HEK293 (cell line): ENCODE results near the gene MPHOSPH9.

Source experiments
- GLIS1 ChIP-seq: fragments of 450-650 bp; formaldehyde crosslinking; IDR thresholded peaks from 2 replicates; pipeline ENCODE4 v1.5.1; 2016; ENCODE audit warnings: missing biosample characterization, missing genetic modification characterization
- GLIS2 ChIP-seq: fragments of 450-650 bp; formaldehyde crosslinking; IDR thresholded peaks from 2 replicates; pipeline ENCODE4 v1.5.1; 2016; ENCODE audit warnings: missing biosample characterization, missing genetic modification characterization
- TRIM28 ChIP-seq: IDR thresholded peaks from 2 replicates; pipeline ENCODE4 v1.6.1; 2011; ENCODE audit warnings: low read length, control low read depth, borderline replicate concordance
- YY2 ChIP-seq: fragments of 450-650 bp; formaldehyde crosslinking; IDR thresholded peaks from 2 replicates; pipeline ENCODE4 v1.5.1; 2016; ENCODE audit warnings: missing biosample characterization, missing genetic modification characterization
- ZBTB21 ChIP-seq: fragments of 450-650 bp; formaldehyde crosslinking; IDR thresholded peaks from 2 replicates; pipeline ENCODE4 v1.5.1; 2017; ENCODE audit warnings: missing biosample characterization, missing genetic modification characterization
- ZIC2 ChIP-seq: fragments of 450-650 bp; formaldehyde crosslinking; IDR thresholded peaks from 2 replicates; pipeline ENCODE4 v1.5.1; 2016; ENCODE audit warnings: missing biosample characterization, missing genetic modification characterization
- ZNF140 ChIP-seq: fragments of 450-650 bp; formaldehyde crosslinking; IDR thresholded peaks from 2 replicates; pipeline ENCODE4 v1.5.1; 2016; ENCODE audit warnings: missing biosample characterization, missing genetic modification characterization
- ZNF157 ChIP-seq: fragments of 450-650 bp; formaldehyde crosslinking; IDR thresholded peaks from 2 replicates; pipeline ENCODE4 v1.5.1; 2016; ENCODE audit warnings: missing biosample characterization, missing genetic modification characterization
- ZNF169 ChIP-seq: fragments of 450-650 bp; formaldehyde crosslinking; IDR thresholded peaks from 2 replicates; pipeline ENCODE4 v1.5.1; 2016; ENCODE audit warnings: missing biosample characterization, missing genetic modification characterization
- ZNF175 ChIP-seq: fragments of 450-650 bp; formaldehyde crosslinking; IDR thresholded peaks from 2 replicates; pipeline ENCODE4 v1.5.1; 2016; ENCODE audit warnings: missing biosample characterization, missing genetic modification characterization
- ZNF223 ChIP-seq: fragments of 450-650 bp; formaldehyde crosslinking; IDR thresholded peaks from 2 replicates; pipeline ENCODE4 v1.5.1; 2016; ENCODE audit warnings: missing biosample characterization, missing genetic modification characterization
- ZNF350 ChIP-seq: fragments of 450-650 bp; formaldehyde crosslinking; IDR thresholded peaks from 2 replicates; pipeline ENCODE4 v1.5.0; 2017; ENCODE audit warnings: missing biosample characterization, mild to moderate bottlenecking, missing genetic modification characterization
- ZNF366 ChIP-seq: fragments of 450-650 bp; formaldehyde crosslinking; conservative IDR thresholded peaks from 2 replicates; pipeline ENCODE4 v1.5.1; 2016; ENCODE audit warnings: missing biosample characterization, missing genetic modification characterization
- ZNF37A ChIP-seq: fragments of 450-650 bp; IDR thresholded peaks from 2 replicates; pipeline ENCODE4 v1.5.1; 2018; ENCODE audit warnings: missing biosample characterization, missing genetic modification characterization
- ZNF423 ChIP-seq: fragments of 450-650 bp; formaldehyde crosslinking; IDR thresholded peaks from 2 replicates; pipeline ENCODE4 v1.5.1; 2016; ENCODE audit warnings: missing biosample characterization, missing genetic modification characterization
- ZNF473 ChIP-seq: fragments of 450-650 bp; formaldehyde crosslinking; IDR thresholded peaks from 2 replicates; pipeline ENCODE4 v1.5.1; 2017; ENCODE audit warnings: missing biosample characterization, missing genetic modification characterization
- ZNF510 ChIP-seq: fragments of 450-650 bp; formaldehyde crosslinking; IDR thresholded peaks from 2 replicates; pipeline ENCODE4 v1.5.1; 2018; ENCODE audit warnings: mild to moderate bottlenecking, missing genetic modification characterization, missing biosample characterization; ENCODE audit not compliant: insufficient replicate concordance
- ZNF558 ChIP-seq: fragments of 450-650 bp; formaldehyde crosslinking; IDR thresholded peaks from 2 replicates; pipeline ENCODE4 v1.5.1; 2016; ENCODE audit warnings: missing biosample characterization, missing genetic modification characterization
- ZNF629 ChIP-seq: fragments of 450-650 bp; formaldehyde crosslinking; IDR thresholded peaks from 2 replicates; pipeline ENCODE4 v1.5.1; 2017; ENCODE audit warnings: missing biosample characterization, missing genetic modification characterization
- ZNF664 ChIP-seq: fragments of 450-650 bp; formaldehyde crosslinking; IDR thresholded peaks from 2 replicates; pipeline ENCODE4 v1.5.1; 2016; ENCODE audit warnings: missing biosample characterization, missing genetic modification characterization
- ZNF776 ChIP-seq: fragments of 450-650 bp; formaldehyde crosslinking; IDR thresholded peaks from 2 replicates; pipeline ENCODE4 v1.5.0; 2017; ENCODE audit warnings: missing biosample characterization, missing genetic modification characterization, borderline replicate concordance
- ZNF791 ChIP-seq: fragments of 450-650 bp; formaldehyde crosslinking; IDR thresholded peaks from 2 replicates; pipeline ENCODE4 v1.5.1; 2016; ENCODE audit warnings: missing biosample characterization, missing genetic modification characterization
- ZSCAN30 ChIP-seq: fragments of 450-650 bp; IDR thresholded peaks from 2 replicates; pipeline ENCODE4 v1.5.1; 2018; ENCODE audit warnings: missing biosample characterization, mild to moderate bottlenecking, missing genetic modification characterization, moderate library complexity
- TF ChIP-seq, protein P1 (sequence below): fragments of 450-650 bp; formaldehyde crosslinking; IDR thresholded peaks from 2 replicates; pipeline ENCODE4 v1.5.1; 2016; ENCODE audit warnings: missing biosample characterization, missing genetic modification characterization
- TF ChIP-seq, protein P2 (sequence below): fragments of 450-650 bp; formaldehyde crosslinking; optimal IDR thresholded peaks from 2 replicates; pipeline ENCODE3; 2016; ENCODE audit warnings: missing biosample characterization, mild to moderate bottlenecking, missing genetic modification characterization
- TF ChIP-seq, protein P3 (sequence below): fragments of 450-650 bp; formaldehyde crosslinking; IDR thresholded peaks from 2 replicates; pipeline ENCODE4 v1.5.1; 2017; ENCODE audit warnings: missing biosample characterization, missing genetic modification characterization
- TF ChIP-seq, protein P4 (sequence below): fragments of 450-650 bp; formaldehyde crosslinking; IDR thresholded peaks from 2 replicates; pipeline ENCODE4 v1.5.1; 2017; ENCODE audit warnings: missing biosample characterization, missing genetic modification characterization
- TF ChIP-seq, protein P5 (sequence below): fragments of 450-650 bp; formaldehyde crosslinking; IDR thresholded peaks from 2 replicates; pipeline ENCODE4 v1.5.1; 2016; ENCODE audit warnings: missing biosample characterization, missing genetic modification characterization
- TF ChIP-seq, protein P6 (sequence below): fragments of 450-650 bp; formaldehyde crosslinking; IDR thresholded peaks from 2 replicates; pipeline ENCODE4 v1.5.1; 2016; ENCODE audit warnings: missing biosample characterization, missing genetic modification characterization
- TF ChIP-seq, protein P7 (sequence below): fragments of 450-650 bp; formaldehyde crosslinking; IDR thresholded peaks from 2 replicates; pipeline ENCODE4 v1.5.1; 2016; ENCODE audit warnings: missing biosample characterization, missing genetic modification characterization

MPHOSPH9 gene

DNA sequence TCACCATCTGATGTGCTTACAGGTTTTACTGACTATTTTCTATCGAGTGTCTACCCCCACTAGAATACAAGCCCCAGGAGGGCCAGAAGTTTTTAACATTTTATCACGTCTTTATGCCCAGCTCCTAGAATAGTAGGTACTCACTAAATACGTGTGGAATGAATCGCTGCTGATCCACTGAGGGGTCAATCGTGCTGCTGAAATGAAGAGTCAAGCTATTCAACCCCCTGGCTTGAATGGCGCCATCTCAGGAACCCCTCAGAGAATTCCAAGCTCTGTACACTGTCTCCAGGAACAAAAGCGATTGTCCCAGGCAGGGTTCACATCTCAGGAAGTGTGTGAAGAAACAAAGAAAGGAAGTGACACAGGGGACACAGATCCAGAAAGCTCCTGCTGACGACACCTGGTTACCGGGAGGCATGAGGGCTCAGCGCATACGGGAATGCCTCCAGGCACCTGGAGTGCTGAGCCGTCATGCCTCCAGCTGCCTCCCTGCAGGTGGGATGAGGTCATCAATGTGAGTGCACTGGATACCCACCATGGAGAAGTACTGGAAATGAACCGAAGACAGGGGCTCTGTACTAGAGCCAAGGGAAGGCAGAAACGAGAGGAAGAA lies 127.6 kb downstream of the MPHOSPH9 start (continued):
- TF ChIP-seq, protein P1, sequence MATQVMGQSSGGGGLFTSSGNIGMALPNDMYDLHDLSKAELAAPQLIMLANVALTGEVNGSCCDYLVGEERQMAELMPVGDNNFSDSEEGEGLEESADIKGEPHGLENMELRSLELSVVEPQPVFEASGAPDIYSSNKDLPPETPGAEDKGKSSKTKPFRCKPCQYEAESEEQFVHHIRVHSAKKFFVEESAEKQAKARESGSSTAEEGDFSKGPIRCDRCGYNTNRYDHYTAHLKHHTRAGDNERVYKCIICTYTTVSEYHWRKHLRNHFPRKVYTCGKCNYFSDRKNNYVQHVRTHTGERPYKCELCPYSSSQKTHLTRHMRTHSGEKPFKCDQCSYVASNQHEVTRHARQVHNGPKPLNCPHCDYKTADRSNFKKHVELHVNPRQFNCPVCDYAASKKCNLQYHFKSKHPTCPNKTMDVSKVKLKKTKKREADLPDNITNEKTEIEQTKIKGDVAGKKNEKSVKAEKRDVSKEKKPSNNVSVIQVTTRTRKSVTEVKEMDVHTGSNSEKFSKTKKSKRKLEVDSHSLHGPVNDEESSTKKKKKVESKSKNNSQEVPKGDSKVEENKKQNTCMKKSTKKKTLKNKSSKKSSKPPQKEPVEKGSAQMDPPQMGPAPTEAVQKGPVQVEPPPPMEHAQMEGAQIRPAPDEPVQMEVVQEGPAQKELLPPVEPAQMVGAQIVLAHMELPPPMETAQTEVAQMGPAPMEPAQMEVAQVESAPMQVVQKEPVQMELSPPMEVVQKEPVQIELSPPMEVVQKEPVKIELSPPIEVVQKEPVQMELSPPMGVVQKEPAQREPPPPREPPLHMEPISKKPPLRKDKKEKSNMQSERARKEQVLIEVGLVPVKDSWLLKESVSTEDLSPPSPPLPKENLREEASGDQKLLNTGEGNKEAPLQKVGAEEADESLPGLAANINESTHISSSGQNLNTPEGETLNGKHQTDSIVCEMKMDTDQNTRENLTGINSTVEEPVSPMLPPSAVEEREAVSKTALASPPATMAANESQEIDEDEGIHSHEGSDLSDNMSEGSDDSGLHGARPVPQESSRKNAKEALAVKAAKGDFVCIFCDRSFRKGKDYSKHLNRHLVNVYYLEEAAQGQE = no peak
- TF ChIP-seq, protein P2, sequence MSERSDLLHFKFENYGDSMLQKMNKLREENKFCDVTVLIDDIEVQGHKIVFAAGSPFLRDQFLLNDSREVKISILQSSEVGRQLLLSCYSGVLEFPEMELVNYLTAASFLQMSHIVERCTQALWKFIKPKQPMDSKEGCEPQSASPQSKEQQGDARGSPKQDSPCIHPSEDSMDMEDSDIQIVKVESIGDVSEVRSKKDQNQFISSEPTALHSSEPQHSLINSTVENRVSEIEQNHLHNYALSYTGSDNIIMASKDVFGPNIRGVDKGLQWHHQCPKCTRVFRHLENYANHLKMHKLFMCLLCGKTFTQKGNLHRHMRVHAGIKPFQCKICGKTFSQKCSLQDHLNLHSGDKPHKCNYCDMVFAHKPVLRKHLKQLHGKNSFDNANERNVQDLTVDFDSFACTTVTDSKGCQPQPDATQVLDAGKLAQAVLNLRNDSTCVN (tag by site-specific recombination) = no peak
- TF ChIP-seq ZNF350 (tag by site-specific recombination) (no peak), ZNF629 (tag by site-specific recombination) (peak; percentile 83), TRIM28 (no peak), GLIS2 (tag by site-specific recombination) (peak; percentile 56), ZNF223 (no peak), ZBTB21 (tag by site-specific recombination) (peak; percentile 73), ZNF140 (tag by site-specific recombination) (no peak), ZNF366 (tag by site-specific recombination) (no peak; the same call in 1 of the 2 replicates), GLIS1 (tag by site-specific recombination) (peak; percentile 98), ZIC2 (tag by site-specific recombination) (peak; percentile 99), ZNF558 (tag by site-specific recombination) (no peak), ZNF169 (tag by site-specific recombination) (no peak), ZSCAN30 (tag by site-specific recombination) (no peak), ZNF791 (tag by site-specific recombination) (no peak), ZNF776 (tag by site-specific recombination) (no peak), ZNF423 (peak; percentile 67), YY2 (no peak), ZNF664 (tag by site-specific recombination) (no peak), ZNF473 (no peak), ZNF157 (tag by site-specific recombination) (peak; percentile 69), ZNF37A (no peak), ZNF510 (tag by site-specific recombination) (no peak), ZNF175 (no peak)
- TF ChIP-seq, protein P3, sequence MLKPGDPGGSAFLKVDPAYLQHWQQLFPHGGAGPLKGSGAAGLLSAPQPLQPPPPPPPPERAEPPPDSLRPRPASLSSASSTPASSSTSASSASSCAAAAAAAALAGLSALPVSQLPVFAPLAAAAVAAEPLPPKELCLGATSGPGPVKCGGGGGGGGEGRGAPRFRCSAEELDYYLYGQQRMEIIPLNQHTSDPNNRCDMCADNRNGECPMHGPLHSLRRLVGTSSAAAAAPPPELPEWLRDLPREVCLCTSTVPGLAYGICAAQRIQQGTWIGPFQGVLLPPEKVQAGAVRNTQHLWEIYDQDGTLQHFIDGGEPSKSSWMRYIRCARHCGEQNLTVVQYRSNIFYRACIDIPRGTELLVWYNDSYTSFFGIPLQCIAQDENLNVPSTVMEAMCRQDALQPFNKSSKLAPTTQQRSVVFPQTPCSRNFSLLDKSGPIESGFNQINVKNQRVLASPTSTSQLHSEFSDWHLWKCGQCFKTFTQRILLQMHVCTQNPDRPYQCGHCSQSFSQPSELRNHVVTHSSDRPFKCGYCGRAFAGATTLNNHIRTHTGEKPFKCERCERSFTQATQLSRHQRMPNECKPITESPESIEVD (tag by site-specific recombination) = no peak
- TF ChIP-seq, protein P4, sequence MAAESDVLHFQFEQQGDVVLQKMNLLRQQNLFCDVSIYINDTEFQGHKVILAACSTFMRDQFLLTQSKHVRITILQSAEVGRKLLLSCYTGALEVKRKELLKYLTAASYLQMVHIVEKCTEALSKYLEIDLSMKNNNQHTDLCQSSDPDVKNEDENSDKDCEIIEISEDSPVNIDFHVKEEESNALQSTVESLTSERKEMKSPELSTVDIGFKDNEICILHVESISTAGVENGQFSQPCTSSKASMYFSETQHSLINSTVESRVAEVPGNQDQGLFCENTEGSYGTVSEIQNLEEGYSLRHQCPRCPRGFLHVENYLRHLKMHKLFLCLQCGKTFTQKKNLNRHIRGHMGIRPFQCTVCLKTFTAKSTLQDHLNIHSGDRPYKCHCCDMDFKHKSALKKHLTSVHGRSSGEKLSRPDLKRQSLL = peak; percentile 39; the same call in 1 of the 2 replicates
- TF ChIP-seq, protein P5, sequence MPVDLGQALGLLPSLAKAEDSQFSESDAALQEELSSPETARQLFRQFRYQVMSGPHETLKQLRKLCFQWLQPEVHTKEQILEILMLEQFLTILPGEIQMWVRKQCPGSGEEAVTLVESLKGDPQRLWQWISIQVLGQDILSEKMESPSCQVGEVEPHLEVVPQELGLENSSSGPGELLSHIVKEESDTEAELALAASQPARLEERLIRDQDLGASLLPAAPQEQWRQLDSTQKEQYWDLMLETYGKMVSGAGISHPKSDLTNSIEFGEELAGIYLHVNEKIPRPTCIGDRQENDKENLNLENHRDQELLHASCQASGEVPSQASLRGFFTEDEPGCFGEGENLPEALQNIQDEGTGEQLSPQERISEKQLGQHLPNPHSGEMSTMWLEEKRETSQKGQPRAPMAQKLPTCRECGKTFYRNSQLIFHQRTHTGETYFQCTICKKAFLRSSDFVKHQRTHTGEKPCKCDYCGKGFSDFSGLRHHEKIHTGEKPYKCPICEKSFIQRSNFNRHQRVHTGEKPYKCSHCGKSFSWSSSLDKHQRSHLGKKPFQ (tag by site-specific recombination) = no peak
- TF ChIP-seq, protein P6, sequence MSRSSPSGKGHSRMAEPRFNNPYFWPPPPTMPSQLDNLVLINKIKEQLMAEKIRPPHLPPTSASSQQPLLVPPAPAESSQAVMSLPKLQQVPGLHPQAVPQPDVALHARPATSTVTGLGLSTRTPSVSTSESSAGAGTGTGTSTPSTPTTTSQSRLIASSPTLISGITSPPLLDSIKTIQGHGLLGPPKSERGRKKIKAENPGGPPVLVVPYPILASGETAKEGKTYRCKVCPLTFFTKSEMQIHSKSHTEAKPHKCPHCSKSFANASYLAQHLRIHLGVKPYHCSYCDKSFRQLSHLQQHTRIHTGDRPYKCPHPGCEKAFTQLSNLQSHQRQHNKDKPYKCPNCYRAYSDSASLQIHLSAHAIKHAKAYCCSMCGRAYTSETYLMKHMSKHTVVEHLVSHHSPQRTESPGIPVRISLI = no peak
- TF ChIP-seq, protein P7, sequence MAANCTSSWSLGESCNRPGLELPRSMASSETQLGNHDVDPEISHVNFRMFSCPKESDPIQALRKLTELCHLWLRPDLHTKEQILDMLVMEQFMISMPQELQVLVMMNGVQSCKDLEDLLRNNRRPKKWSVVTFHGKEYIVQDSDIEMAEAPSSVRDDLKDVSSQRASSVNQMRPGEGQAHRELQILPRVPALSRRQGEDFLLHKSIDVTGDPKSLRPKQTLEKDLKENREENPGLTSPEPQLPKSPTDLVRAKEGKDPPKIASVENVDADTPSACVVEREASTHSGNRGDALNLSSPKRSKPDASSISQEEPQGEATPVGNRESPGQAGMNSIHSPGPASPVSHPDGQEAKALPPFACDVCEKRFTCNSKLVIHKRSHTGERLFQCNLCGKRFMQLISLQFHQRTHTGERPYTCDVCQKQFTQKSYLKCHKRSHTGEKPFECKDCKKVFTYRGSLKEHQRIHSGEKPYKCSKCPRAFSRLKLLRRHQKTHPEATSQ = no peak
